UCSD-AML1 (cell line): ENCODE results near the gene NPFFR1.
"Not testable (repeated sequence)": the region's sequence is repeated elsewhere in the genome, so short reads cannot be mapped to it uniquely, and the experiment has no call there.

Source experiments
- DNase-seq: peaks from one replicate; lab custom pipeline; 2025; ENCODE audit not compliant: unreplicated experiment; lab: John Stamatoyannopoulos, UW

Gene NPFFR1

GRCh38 chr10:70258216-70258615 lies 25.6 kb downstream of the NPFFR1 start:
- no peak for DNase-seq

- not testable (repeated sequence) for DNase-seq
Observed at GRCh38 chr10:70257816-70258215, 26.0 kb downstream of the NPFFR1 start.

GRCh38 chr10:70256463-70256862 lies 27.3 kb downstream of the NPFFR1 start:
- no peak for DNase-seq

DNA sequence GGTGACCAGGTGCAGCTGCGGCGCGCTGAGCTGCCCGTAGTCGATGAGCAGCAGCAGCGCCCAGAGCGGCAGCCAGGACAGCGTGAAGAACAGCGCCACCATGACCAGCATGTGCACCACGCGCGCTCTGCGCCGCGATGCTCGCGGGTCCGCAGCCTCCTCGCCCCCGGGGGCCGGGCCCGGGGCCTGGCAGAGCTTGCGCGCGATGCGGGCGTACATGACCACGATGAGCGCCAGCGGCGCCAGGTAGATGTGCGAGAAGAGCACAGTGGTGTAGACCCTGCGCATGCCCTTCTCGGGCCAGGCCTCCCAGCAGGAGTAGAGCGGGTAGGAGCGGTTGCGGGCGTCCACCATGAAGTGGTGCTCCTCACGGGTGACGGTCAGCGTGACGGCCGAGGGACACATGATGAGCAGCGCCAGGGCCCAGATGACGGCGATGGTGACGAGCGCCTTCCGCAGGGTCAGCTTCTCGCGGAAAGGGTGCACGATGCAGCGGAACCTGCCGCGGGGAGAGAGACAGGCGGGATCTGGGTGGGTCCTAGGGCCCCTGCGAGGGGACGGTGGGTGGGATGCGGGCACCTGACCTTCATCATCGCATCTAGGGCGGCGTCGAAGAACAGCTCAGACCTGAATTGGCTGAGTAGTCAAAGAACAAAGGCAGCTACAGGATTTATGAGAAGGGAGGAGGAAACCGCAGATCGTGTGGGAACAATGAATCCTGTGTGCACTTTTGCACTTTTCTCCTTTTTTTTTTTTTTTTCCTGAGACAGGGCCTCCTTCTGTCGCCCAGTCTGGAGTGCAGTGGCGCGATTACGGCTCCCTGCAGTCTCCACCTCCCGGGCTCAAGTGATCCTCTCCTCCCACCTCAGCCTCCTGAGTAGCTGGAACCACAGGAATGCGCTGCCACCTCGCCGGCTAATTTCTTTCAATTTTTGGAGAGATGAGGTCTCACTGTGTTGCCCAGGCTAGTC lies 28.2 kb downstream of the NPFFR1 start:
- no peak for DNase-seq

DNA sequence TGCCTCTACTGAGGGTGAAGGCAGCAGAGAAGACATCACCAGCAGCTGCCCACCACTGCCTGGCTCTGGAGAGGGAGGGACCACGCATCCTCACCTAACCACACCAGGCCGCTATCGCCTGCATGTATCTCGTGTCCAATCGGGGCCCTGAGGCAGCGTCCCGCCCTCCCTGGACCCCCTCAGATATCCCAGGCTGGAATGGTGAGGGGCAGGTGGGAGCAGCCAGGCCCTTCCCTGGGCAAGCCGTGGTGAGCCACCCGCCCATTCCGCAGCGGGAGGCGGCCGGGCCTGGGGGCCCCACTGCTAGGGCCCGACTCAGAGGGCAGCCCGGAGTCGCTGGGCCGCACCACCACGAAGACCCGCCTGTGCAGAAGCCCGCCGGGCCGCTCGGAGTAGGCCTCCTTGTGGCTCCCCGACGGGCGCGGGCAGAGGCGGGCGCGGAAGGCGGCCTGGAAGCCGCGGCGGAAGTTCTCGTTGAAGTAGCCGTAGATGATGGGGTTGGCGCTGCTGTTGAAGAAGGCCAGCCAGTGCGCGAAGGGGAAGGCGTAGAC lies 29.0 kb downstream of the NPFFR1 start:
- no peak for DNase-seq

DNA sequence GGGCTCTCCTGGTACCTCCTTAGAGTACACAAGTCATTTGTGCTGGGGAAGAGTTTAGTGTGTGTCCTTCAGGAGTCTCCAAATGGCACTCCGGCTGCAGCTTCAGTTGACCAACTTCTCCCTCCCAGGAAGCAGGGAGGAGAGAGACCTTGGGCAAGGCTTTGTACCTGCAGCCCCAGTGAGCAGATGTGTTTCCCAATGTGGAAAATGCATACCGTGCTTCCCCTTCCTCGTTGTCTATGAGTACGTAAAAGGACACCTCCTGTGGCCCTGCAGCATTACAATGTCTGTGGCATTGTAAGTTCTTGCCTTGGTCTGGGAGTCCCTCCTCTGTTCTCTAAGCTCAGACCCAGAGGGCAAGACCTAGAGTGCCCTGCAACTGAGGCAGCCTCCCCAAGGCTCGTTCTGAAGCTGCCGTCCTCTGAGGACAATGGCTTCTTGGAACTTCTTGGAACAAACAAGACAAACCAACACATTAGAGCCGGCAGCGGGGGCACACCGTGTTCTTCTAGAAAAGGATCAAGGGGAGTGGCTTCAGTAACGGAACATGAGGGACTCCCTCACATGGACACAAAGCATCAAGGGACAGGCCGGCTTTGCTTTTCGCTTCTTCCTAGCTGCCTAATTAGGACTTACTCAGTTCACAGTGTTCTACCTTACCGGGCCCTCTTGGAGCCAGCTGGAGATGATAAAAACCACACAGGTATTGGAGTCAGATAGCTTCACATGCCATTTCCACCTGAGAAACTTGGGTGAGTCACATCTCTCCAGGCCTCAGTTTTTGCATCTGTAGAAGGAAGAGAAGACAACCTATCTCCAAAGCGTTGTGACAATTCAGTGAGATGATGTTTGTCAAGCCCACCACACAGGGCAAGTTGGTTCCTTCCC lies 29.7 kb downstream of the NPFFR1 start:
- no peak for DNase-seq

GRCh38 chr10:70250961-70251680 lies 32.7 kb downstream of the NPFFR1 start:
- no peak for DNase-seq

DNA sequence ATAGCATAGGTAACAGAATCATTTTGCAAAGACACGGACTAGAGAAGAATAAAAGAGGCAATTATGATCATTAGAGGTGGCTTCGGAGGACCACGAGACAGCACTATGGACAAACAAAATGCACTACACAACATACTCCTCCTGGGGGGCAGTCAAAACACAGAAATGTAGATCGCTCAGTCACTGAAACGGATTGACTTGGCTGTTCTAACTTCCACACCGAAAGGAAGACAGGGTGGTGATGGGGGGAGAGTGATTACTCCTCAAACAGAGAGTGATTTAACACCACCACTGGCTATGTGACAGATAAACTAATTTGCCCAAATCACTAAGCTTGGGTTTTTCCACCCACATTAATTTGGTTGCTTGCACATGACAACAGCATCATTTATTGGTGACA lies 36.4 kb downstream of the NPFFR1 start:
- no peak for DNase-seq

DNA sequence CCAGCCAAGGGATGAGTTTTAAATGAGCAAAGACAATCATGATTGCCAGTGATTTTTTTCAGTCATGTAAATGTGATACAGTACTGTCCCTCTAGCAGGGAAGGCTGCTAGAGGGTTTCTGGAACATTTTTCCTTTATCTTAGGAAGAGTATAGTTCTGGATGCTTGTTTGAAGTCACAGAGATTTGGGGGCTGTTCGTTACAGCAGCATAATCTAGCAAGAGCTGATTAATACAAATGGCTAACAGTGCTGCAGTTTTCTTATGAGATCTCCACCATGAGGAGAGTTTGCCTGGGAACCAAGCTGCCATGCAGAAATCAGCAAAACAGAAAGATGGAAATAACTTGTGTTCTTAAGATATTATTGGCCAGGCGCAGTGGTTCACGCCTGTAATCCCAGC lies 42.7 kb downstream of the NPFFR1 start:
- DNase-seq = no peak

- not testable (repeated sequence) for DNase-seq
Observed at GRCh38 chr10:70239986-70240385, 43.8 kb downstream of the NPFFR1 start.

GRCh38 chr10:70239077-70239976 lies 44.5 kb downstream of the NPFFR1 start:
- DNase-seq = not testable (repeated sequence)

- not testable (repeated sequence) for DNase-seq
Observed at GRCh38 chr10:70237958-70238536, 45.8 kb downstream of the NPFFR1 start.

- DNase-seq = no peak
Observed at GRCh38 chr10:70234668-70235447, 48.9 kb downstream of the NPFFR1 start.

GRCh38 chr10:70233939-70234300 lies 49.9 kb downstream of the NPFFR1 start:
- DNase-seq = no peak

DNA sequence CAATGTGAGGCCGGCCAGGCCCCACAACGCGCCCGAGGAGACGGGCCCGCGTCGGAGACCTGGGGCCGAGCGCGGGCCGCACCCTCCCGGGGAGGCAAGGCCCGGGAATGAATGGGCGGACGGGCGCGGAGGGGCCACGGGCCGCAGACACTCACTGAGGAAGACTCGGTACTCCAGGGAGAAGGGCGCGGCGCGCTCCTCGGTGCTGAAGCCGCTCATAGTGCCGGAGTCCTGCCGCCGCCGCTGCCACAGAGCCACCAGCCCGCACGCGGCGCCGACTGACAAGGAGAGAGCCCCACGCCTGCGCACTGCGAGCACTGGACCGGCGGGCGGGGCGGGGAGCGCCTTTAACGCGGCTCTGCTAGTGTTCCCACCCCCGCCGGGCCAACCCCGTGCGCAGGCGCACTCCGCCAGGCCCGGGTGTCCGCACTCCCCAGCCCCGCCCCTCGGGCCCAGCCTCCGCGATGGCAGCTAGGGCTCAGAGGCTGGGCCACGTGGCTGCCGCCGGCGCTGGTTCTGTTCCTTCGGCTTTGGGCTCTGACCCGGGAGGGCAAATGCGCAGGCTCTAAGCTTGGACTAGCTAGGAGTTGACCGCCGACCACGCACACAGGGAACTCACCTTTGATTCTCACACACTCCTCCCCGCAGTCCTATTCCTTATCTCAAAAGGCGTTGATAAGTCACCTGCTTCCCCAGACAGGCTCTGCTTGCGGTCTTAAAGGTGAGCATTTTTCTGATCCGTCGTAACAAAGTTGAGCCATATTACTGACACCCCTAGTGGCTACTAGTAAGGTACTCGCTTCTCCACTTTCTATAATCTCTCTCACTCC lies 50.5 kb downstream of the NPFFR1 start, which contains the start of gene PPA1:
PPA1 (minus strand) TSS at position 321 of the 830 bp plus-strand sequence; CDS start at position 219, 102 bp downstream.
- peak; percentile 99 for DNase-seq

DNA sequence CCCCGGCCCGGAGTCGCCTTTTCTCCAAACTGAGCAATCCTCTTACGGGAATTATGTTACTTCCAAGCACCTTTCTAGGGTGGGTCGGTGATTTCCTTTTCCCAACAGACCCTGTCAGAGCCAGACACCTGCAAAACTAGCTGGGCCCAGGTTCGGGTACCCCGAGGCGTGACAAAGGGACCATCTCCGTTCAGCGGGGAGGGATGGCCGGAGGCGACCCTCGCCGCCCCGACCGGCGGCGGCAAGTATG lies 51.0 kb downstream of the NPFFR1 start:
- peak; percentile 48 for DNase-seq

DNA sequence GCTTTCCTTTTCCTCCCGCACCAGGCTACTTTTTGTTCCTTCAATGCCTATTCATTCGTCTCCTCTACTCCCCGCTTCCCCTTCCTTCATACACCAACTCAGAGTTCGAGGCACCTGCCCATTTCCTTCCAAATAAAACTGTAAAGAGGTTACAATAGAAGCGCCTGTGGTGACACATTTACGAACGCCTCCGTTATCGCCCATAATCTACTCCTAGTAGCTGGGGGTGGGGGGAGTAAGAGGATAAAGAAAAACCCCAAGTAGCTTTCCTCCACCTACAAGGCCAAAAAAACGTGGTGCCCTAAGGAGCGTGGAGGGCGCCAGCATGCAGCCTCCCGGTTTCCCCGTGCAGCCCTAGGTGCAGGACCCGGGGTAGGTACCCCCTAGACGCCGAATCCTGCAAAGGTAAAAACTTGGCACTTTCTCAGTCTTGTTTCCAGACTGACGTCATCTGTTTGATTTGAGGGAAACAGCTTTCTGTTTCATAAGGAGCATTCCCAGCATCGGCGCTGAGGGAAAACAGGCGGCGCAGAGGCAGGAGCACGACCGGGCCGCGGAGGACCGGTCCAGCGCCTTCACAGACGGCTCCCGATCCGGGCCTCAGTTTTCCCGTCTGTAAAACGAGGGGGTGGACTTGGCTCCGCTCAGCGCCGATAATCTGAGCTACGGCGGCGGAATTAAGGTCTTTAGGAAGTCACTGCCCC lies 51.5 kb downstream of the NPFFR1 start:
- DNase-seq = peak; percentile 39
